GM12891 (cell line): Measurements from ENCODE around the gene SLC25A21.

Source experiments
- PAX5 ChIP-seq: IDR thresholded peaks from 2 replicates; pipeline ENCODE4 v1.6.1; 2011; ENCODE audit warnings: low read length, moderate library complexity, mild to moderate bottlenecking; ENCODE audit not compliant: insufficient read depth, severe bottlenecking
- POLR2A ChIP-seq: IDR thresholded peaks from 2 replicates; pipeline ENCODE4 v1.6.1; 2011; ENCODE audit warnings: low read depth, low read length, control low read depth
- POLR2AphosphoS5 ChIP-seq: IDR thresholded peaks from 2 replicates; pipeline ENCODE4 v1.6.1; 2011; ENCODE audit warnings: low read depth, low read length, control low read depth
- POU2F2 ChIP-seq: IDR thresholded peaks from 2 replicates; pipeline ENCODE4 v1.6.1; 2011; ENCODE audit warnings: low read depth, mild to moderate bottlenecking, control low read depth, low read length, moderate library complexity
- SPI1 ChIP-seq: IDR thresholded peaks from 2 replicates; pipeline ENCODE4 v1.6.1; 2011; ENCODE audit warnings: low read depth, low read length, control low read depth
- TAF1 ChIP-seq: IDR thresholded peaks from 2 replicates; pipeline ENCODE4 v1.6.1; 2011; ENCODE audit warnings: low read depth, low read length, control low read depth

- TF ChIP-seq TAF1 (no peak), POLR2AphosphoS5 (no peak), POLR2A (no peak), PAX5 (no peak), SPI1 (no peak), POU2F2 (no peak)
Observed at GRCh38 chr14:36986407-36986806, 186.0 kb downstream of the SLC25A21 start.
